Measurements from ENCODE around the gene MAPT.

DNA sequence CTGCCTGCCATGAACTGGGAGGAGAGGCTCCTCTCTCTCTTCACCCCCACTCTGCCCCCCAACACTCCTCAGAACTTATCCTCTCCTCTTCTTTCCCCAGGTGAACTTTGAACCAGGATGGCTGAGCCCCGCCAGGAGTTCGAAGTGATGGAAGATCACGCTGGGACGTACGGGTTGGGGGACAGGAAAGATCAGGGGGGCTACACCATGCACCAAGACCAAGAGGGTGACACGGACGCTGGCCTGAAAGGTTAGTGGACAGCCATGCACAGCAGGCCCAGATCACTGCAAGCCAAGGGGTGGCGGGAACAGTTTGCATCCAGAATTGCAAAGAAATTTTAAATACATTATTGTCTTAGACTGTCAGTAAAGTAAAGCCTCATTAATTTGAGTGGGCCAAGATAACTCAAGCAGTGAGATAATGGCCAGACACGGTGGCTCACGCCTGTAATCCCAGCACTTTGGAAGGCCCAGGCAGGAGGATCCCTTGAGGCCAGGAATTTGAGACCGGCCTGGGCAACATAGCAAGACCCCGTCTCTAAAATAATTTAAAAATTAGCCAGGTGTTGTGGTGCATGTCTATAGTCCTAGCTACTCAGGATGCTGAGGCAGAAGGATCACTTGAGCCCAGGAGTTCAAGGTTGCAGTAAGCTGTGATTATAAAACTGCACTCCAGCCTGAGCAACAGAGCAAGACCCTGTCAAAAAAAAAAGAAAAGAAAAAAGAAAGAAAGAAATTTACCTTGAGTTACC, 68.0 kb downstream of the MAPT start:
- TF ChIP-seq EZH2 (IDR thresholded peaks at IDR 0.05) (no peak), POLR2A (IDR thresholded peaks at IDR 0.05; ENCODE audit: borderline replicate concordance, extremely low read depth, insufficient read depth, insufficient read length) (no peak), EZH2phosphoT487 (IDR thresholded peaks at IDR 0.05; ENCODE audit: borderline replicate concordance) (no peak), YY1 (IDR thresholded peaks at IDR 0.05; ENCODE audit: extremely low read depth, insufficient replicate concordance, low read depth, low read length) (no peak), ZFX (IDR thresholded peaks at IDR 0.05) (no peak), REST (IDR thresholded peaks at IDR 0.05; ENCODE audit: low read depth) (no peak), SIN3A (IDR thresholded peaks at IDR 0.05; ENCODE audit: low read depth) (no peak), TCF7L2 (IDR thresholded peaks at IDR 0.05; ENCODE audit: borderline replicate concordance, extremely low read depth, insufficient read depth, insufficient read length) (no peak), POLR2AphosphoS5 (IDR thresholded peaks at IDR 0.05; ENCODE audit: low read depth, low read length) (no peak), SP1 (IDR thresholded peaks at IDR 0.05; ENCODE audit: low read depth) (no peak), CEBPB (IDR thresholded peaks at IDR 0.05; ENCODE audit: low read depth) (no peak), CBX3 (IDR thresholded peaks at IDR 0.05; ENCODE audit: low read depth) (no peak)
- TF ChIP-seq, protein P1, sequence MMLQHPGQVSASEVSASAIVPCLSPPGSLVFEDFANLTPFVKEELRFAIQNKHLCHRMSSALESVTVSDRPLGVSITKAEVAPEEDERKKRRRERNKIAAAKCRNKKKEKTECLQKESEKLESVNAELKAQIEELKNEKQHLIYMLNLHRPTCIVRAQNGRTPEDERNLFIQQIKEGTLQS (IDR thresholded peaks at IDR 0.05), result no peak
- TF ChIP-seq, protein P2, sequence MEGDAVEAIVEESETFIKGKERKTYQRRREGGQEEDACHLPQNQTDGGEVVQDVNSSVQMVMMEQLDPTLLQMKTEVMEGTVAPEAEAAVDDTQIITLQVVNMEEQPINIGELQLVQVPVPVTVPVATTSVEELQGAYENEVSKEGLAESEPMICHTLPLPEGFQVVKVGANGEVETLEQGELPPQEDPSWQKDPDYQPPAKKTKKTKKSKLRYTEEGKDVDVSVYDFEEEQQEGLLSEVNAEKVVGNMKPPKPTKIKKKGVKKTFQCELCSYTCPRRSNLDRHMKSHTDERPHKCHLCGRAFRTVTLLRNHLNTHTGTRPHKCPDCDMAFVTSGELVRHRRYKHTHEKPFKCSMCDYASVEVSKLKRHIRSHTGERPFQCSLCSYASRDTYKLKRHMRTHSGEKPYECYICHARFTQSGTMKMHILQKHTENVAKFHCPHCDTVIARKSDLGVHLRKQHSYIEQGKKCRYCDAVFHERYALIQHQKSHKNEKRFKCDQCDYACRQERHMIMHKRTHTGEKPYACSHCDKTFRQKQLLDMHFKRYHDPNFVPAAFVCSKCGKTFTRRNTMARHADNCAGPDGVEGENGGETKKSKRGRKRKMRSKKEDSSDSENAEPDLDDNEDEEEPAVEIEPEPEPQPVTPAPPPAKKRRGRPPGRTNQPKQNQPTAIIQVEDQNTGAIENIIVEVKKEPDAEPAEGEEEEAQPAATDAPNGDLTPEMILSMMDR (IDR thresholded peaks at IDR 0.05 in 2 of 3, conservative IDR thresholded peaks at IDR 0.05 in 1 of 3; ENCODE audit: borderline replicate concordance in 1 of 3, insufficient read depth in 1 of 3, low read depth in 2 of 3, low read length in 2 of 3), result no peak

Data from HCT116 (cell line).